ENCODE results near the gene PRR14.

Gene PRR14

GRCh38 chr16:30660424-30661261 lies 9.9 kb downstream of the PRR14 start:
- DNase-seq = peak; percentile 39

- no peak for DNase-seq
Observed at GRCh38 chr16:30662449-30662848, 11.7 kb downstream of the PRR14 start.

GRCh38 chr16:30663038-30663437 lies 12.3 kb downstream of the PRR14 start:
- no peak for DNase-seq

- no peak for DNase-seq
Observed at GRCh38 chr16:30663820-30664219, 13.1 kb downstream of the PRR14 start.

- no peak for DNase-seq
Observed at GRCh38 chr16:30664616-30665109, 13.9 kb downstream of the PRR14 start.

- DNase-seq = no peak
Observed at GRCh38 chr16:30665155-30665829, 14.5 kb downstream of the PRR14 start.

- no peak for DNase-seq
Observed at GRCh38 chr16:30665830-30666190, 15.1 kb downstream of the PRR14 start.

DNA sequence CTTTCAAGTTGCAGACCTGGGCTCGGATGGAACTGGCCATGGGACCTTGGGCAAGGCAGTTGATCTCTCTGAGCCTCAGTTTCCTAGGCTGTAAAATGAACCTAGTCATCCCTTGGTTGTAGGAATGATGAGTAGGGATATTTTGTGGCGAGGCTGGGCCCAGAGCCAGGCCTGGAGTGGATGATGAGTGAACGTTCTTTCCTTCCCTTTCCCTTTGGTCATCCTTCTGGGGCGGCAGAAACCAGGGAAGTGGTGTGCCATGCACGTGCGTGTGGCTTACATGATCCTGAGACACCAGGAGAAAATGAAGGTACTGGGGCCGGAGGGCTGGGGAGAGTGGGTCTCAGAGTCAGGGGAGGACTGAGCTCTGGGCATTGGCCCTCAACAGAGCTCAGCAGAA lies 15.9 kb downstream of the PRR14 start:
- no peak for DNase-seq

GRCh38 chr16:30667361-30667905 lies 16.7 kb downstream of the PRR14 start:
- DNase-seq = no peak

DNA sequence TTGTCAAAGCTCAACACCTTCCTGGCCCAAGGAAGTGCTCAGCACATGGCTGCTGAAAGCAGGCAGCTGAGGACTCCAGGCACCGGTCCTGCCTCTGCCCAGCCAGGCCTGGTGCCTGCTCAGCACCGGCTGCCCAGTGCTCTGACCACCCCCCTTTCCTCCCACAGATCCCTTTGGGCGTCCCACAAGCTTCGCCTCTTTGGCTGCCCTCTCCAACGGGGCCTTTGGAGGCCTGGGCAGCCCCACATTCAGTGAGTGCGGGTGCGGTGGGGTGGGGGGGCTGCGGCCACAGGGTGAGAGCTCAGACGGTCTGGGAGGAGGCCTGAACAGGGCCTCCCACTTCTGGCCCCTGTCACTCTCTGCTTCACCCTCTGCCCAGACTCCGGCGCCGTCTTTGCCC lies 17.6 kb downstream of the PRR14 start:
- DNase-seq = no peak

DNA sequence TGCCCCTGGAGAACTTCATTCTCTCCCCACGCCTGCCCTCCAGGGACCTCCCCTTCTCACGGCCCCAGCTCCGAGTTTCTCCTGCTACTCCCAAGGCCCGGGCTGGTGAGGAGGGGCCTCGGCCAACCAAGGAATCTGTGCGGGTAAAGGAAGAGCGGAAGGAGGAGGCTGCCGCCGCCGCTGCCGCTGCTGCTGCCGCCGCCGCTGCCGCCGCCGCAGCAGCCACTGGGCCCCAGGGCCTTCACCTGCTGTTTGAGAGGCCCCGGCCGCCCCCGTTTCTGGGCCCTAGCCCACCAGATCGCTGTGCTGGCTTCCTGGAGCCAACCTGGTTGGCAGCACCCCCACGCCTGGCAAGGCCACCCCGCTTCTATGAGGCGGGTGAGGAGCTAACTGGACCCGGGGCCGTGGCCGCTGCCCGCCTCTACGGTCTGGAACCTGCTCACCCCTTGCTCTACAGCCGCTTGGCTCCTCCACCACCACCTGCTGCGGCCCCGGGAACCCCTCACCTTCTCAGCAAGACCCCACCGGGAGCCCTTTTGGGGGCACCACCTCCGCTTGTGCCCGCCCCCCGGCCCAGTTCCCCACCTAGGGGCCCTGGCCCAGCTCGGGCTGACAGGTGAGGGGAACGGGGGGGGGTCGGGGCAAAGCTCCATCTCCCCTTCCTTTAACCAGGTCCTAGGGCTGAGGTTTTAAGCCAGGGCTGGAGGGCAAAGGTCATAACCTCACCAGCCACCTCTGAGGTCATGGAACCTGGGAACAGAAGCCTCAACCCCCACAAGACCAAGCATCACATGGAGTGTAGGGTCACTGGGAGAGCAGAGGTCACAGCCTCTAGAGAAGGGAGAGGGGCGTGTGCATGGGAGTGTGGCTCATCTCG lies 18.5 kb downstream of the PRR14 start:
- no peak for DNase-seq

- no peak for DNase-seq
Observed at GRCh38 chr16:30669903-30670824, 19.4 kb downstream of the PRR14 start.

GRCh38 chr16:30675143-30675542 lies 24.4 kb downstream of the PRR14 start:
- DNase-seq = no peak

DNA sequence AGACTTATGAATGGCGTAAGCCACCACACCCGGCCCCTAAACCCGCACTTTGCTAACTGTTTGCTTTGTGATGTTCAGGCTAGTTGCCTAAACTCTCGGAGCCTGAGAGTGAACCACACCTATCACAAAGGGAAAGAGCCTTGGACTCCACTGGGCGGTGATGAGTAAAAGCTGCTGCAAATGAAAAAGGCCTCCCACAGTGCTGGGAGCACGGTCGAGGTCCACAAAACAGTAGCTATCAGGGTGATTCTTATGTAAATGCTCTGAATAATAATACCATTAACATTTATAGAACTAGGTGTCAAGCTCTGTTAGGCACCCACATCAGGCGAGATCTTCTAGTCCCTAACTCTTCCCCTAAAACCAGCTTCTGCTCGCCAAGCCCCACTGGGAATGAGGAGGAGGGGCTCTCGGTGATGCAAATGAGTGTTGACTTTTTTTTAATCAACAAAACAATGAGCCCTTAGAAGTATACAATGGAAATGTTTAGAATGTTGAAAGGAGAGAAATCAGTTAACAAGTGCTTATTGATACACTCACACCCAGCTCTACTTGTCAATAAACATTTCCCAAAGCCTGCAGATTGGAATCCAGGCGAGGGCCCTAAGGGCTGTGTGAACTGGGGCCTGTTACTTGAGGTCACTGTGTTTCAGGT lies 27.3 kb downstream of the PRR14 start:
- no peak for DNase-seq

GRCh38 chr16:30678586-30678970 lies 27.8 kb downstream of the PRR14 start:
- DNase-seq = no peak

GRCh38 chr16:30680326-30680725 lies 29.6 kb downstream of the PRR14 start:
- DNase-seq = no peak

DNA sequence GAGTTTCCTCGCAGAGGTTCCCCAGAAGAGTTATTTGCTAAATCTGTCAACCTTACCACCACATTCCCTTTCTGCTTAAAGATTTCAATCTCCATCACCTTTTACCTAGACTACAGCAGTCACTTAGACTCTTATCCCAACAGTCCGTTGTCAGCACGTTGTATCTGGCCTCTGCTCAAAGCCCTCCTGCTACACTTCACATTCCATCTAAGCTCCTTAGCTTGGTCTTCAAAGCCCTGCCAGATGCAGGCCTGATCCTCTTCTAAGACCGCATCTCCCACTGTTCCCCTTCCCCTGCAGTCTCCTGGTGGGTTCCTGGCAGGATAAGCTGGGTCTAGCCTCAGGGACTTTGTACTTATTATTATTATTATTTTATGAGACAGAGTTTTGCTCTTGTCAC lies 37.9 kb downstream of the PRR14 start:
- no peak for DNase-seq

- DNase-seq = no peak
Observed at GRCh38 chr16:30691907-30692306, 41.1 kb downstream of the PRR14 start.

DNA sequence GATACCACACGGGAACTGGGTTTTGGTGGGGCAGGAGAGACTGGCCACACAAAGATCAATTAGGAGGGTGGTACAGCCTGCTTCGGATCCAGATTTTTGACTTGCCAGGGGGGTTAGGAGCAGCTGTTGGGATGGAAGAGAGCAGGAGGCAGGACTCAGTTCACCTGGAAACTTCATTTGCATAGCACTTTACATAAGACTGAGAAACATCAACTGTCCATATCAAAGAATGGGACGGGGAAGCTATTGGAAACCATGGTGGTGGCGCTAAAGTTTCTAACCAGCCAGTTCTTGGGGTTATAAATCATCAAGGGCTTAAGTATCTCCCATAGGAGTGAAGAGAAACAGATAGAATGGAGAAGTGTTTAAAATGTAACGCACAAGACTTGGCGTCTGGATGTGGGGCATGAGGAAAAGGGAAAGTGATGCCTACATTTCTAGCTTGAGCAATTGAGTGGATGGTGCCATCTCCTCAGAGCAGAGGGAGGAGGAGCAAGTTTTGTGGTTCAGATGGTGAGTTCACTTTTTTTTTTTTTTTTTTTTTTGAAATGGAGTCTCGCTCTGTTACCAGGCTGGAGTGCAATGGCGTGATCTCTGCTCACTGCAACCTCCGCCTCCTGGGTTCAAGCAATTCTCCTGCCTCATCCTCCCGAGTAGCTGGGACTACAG lies 41.8 kb downstream of the PRR14 start:
- DNase-seq = peak; percentile 88

GRCh38 chr16:30694926-30695693 lies 44.4 kb downstream of the PRR14 start:
- no peak for DNase-seq

Data from MV-4-11 (cell line).